ENCODE data around the gene CPTP. TPM values are rescaled to one million over a fixed set of nuclear protein-coding genes. Genes with fewer than 3 reads are reported as not detected.

Gene CPTP
- polyA plus RNA-seq, 3 donors, result 6.4 to 7.7 (median 7.4) TPM

- Mint-ChIP-seq H3K4me1 (no peaks in the 10 kb centered on the region), H3K27ac (peak overlapping the region in 1 of 7 donors; percentile 30)
- DNase-seq, result no peak
Measured at GRCh38 chr1:1335283-1335682, 10.7 kb downstream of the CPTP start.

GRCh38 chr1:1335792-1336248 lies 11.2 kb downstream of the CPTP start:
- Mint-ChIP-seq H3K27ac (no peak overlapping the region), H3K9me3 (peaks cover 0 to 1% (median 0%) of the 10 kb centered on the region in 7 donors)
- H4K20me1 ChIP-seq (ENCODE audit: insufficient read depth, low read length), result no peaks in the 10 kb centered on the region

More at GRCh38 chr1:1335283-1335682, 10.7 kb downstream of the CPTP start:
- H3K4me2 ChIP-seq (replicated peaks; ENCODE audit: extremely low read depth, low read length, poor library complexity, severe bottlenecking), result no peak overlapping the region
- no peaks in the 10 kb centered on the region for H4K20me1 ChIP-seq (ENCODE audit: insufficient read depth, low read length)
- H3K27ac ChIP-seq (ENCODE audit: low read depth in 1 of 2, low read length in 2 of 2), result no peak overlapping the region
- TF ChIP-seq CTCF (IDR thresholded peaks at IDR 0.05), result no peak
- no peaks in the 10 kb centered on the region for H3K27me3 ChIP-seq (ENCODE audit: control insufficient read depth in 2 of 2, insufficient read depth in 2 of 2, low read length in 2 of 2)
- no peaks in the 10 kb centered on the region for H3K9me3 ChIP-seq (replicated peaks in 1 of 2; ENCODE audit: control insufficient read depth in 1 of 2, insufficient read depth in 1 of 2, low read length in 2 of 2)
- H3K4me3 Mint-ChIP-seq, result no peak overlapping the region
- peaks cover 0 to 1% (median 0%) of the 10 kb centered on the region in 3 donors for H3K27me3 Mint-ChIP-seq (ENCODE audit: low read depth in 3 of 3)
- intact Hi-C loops (cut with micrococcal nuclease), result no loop called here
- peaks cover 0 to 1% (median 0%) of the 10 kb centered on the region in 7 donors for H3K9me3 Mint-ChIP-seq
- peaks cover 9 to 14% of the 10 kb centered on the region in 2 donors for H3K36me3 ChIP-seq (replicated peaks in 1 of 2; ENCODE audit: control insufficient read depth in 1 of 2, insufficient read depth in 2 of 2, low read length in 2 of 2)
- no peak overlapping the region for H3K9ac ChIP-seq (ENCODE audit: insufficient read depth, low read length, poor library complexity, severe bottlenecking)
- no peaks in the 10 kb centered on the region for H3K79me2 ChIP-seq (ENCODE audit: insufficient read depth, low read length)
- H3K4me3 ChIP-seq (replicated peaks in 1 of 3; ENCODE audit: low read depth in 2 of 3, low read length in 3 of 3), result no peak overlapping the region
- H2AFZ ChIP-seq (ENCODE audit: insufficient read depth, low read depth, low read length, poor library complexity, severe bottlenecking), result no peak overlapping the region
- WGBS (ENCODE audit: insufficient coverage), result 96% methylated on average over 10 of the region's 16 CpGs
- H3K4me1 ChIP-seq (ENCODE audit: control insufficient read depth in 1 of 2, insufficient read depth in 2 of 2, low read length in 2 of 2), result no peaks in the 10 kb centered on the region
- H3K36me3 Mint-ChIP-seq, result peaks cover 10 to 28% of the 10 kb centered on the region in 2 donors

More at GRCh38 chr1:1335792-1336248, 11.2 kb downstream of the CPTP start:
- H2AFZ ChIP-seq (ENCODE audit: insufficient read depth, low read depth, low read length, poor library complexity, severe bottlenecking), result no peak overlapping the region
- intact Hi-C loops (cut with micrococcal nuclease), result no loop called here
- no peaks in the 10 kb centered on the region for H3K4me1 Mint-ChIP-seq
- DNase-seq, result no peak
- peaks cover 15 to 33% of the 10 kb centered on the region in 2 donors for H3K36me3 Mint-ChIP-seq
- no peak overlapping the region for H3K9ac ChIP-seq (ENCODE audit: insufficient read depth, low read length, poor library complexity, severe bottlenecking)
- H3K27me3 Mint-ChIP-seq (ENCODE audit: low read depth in 3 of 3), result peaks cover 0 to 3% (median 0%) of the 10 kb centered on the region in 3 donors
- no peak overlapping the region for H3K4me3 Mint-ChIP-seq
- WGBS (ENCODE audit: insufficient coverage), result 90% methylated on average over 18 of the region's 21 CpGs
- H3K9me3 ChIP-seq (replicated peaks in 1 of 2; ENCODE audit: control insufficient read depth in 1 of 2, insufficient read depth in 1 of 2, low read length in 2 of 2), result no peaks in the 10 kb centered on the region
- no peak for TF ChIP-seq CTCF (IDR thresholded peaks at IDR 0.05)
- H3K4me3 ChIP-seq (replicated peaks in 1 of 3; ENCODE audit: low read depth in 2 of 3, low read length in 3 of 3), result no peak overlapping the region
- peaks cover 9 to 20% of the 10 kb centered on the region in 2 donors for H3K36me3 ChIP-seq (replicated peaks in 1 of 2; ENCODE audit: control insufficient read depth in 1 of 2, insufficient read depth in 2 of 2, low read length in 2 of 2)
- H3K4me2 ChIP-seq (replicated peaks; ENCODE audit: extremely low read depth, low read length, poor library complexity, severe bottlenecking), result no peak overlapping the region
- no peak overlapping the region for H3K27ac ChIP-seq (ENCODE audit: low read depth in 1 of 2, low read length in 2 of 2)
- no peaks in the 10 kb centered on the region for H3K4me1 ChIP-seq (ENCODE audit: control insufficient read depth in 1 of 2, insufficient read depth in 2 of 2, low read length in 2 of 2)
- no peaks in the 10 kb centered on the region for H3K79me2 ChIP-seq (ENCODE audit: insufficient read depth, low read length)
- no peaks in the 10 kb centered on the region for H3K27me3 ChIP-seq (ENCODE audit: control insufficient read depth in 2 of 2, insufficient read depth in 2 of 2, low read length in 2 of 2)
